PC-3 (cell line): ENCODE data around the gene TPD52L1.

Source experiments
- EZH2 ChIP-seq: fragments of 300-600 bp; sonication (generic); IDR thresholded peaks from one replicate; pipeline ENCODE4 v1.6.1; 2017; ENCODE audit warnings: antibody characterized with exemption, mild to moderate bottlenecking, low read length; ENCODE audit not compliant: unreplicated experiment
- EZH2phosphoT487 ChIP-seq: fragments of 300-600 bp; sonication (generic); IDR thresholded peaks from 2 replicates; pipeline ENCODE4 v1.6.1; 2018; ENCODE audit warnings: mild to moderate bottlenecking, antibody characterized with exemption, low read length, borderline replicate concordance
- TF ChIP-seq, protein P1 (sequence below): fragments of 300-600 bp; sonication (generic); conservative IDR thresholded peaks from 2 replicates; pipeline ENCODE4 v1.5.1; 2017; ENCODE audit warnings: antibody characterized with exemption, low read depth, mild to moderate bottlenecking, low read length

DNA sequence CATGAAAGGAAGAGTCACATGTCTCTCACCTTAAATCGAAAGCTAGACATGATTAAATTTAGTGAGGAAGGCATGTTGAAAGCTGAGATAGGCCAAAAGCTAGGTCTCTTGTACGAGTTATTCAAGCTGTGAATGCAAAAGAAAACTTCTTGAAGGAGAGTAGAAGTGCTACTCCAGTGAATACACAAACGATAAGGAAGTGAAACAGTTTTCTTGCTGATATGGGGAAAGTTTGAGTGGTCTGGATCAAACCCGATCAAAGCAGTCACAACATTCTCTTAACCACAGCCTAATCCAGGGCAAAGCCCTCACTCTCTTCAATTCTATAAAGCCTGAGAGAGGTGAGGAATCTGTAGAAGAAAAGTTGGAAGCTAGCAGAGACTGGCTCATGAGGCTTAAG lies 1.9 kb upstream of the TPD52L1 start:
- TF ChIP-seq, protein P1, sequence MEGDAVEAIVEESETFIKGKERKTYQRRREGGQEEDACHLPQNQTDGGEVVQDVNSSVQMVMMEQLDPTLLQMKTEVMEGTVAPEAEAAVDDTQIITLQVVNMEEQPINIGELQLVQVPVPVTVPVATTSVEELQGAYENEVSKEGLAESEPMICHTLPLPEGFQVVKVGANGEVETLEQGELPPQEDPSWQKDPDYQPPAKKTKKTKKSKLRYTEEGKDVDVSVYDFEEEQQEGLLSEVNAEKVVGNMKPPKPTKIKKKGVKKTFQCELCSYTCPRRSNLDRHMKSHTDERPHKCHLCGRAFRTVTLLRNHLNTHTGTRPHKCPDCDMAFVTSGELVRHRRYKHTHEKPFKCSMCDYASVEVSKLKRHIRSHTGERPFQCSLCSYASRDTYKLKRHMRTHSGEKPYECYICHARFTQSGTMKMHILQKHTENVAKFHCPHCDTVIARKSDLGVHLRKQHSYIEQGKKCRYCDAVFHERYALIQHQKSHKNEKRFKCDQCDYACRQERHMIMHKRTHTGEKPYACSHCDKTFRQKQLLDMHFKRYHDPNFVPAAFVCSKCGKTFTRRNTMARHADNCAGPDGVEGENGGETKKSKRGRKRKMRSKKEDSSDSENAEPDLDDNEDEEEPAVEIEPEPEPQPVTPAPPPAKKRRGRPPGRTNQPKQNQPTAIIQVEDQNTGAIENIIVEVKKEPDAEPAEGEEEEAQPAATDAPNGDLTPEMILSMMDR, result no peak
- TF ChIP-seq EZH2 (no peak), EZH2phosphoT487 (no peak)
